Left ventricle myocardium inferior (tissue), 1 donor: ENCODE results near the gene IQCK. TPM values are rescaled to one million over a fixed set of nuclear protein-coding genes. Genes with fewer than 3 reads are reported as not detected.

Source experiments
- DNase-seq: peaks from one replicate; pipeline ENCODE4 v3.0.0-alpha.2; 2020
- H3K27ac ChIP-seq: fragments of 200-600 bp; replicated peaks from 2 replicates; pipeline ENCODE4 v1.8.0; 2021
- H3K27me3 ChIP-seq: fragments of 200-600 bp; 2 replicates; pipeline ENCODE4 v1.8.0; 2021; ENCODE audit warnings: low read depth
- H3K36me3 ChIP-seq: fragments of 200-600 bp; 2 replicates; pipeline ENCODE4 v1.8.0; 2021
- H3K4me1 ChIP-seq: fragments of 200-600 bp; 2 replicates; pipeline ENCODE4 v1.8.0; 2021
- H3K4me3 ChIP-seq: fragments of 200-600 bp; 2 replicates; pipeline ENCODE4 v1.8.0; 2021; ENCODE audit warnings: mild to moderate bottlenecking, moderate library complexity
- H3K9me3 ChIP-seq: fragments of 200-600 bp; replicated peaks from 2 replicates; pipeline ENCODE4 v1.8.0; 2021
- CTCF ChIP-seq: fragments of 200-600 bp; IDR thresholded peaks from 2 replicates; pipeline ENCODE4 v1.8.0; 2021; ENCODE audit warnings: antibody characterized with exemption, mild to moderate bottlenecking, borderline replicate concordance
- intact Hi-C: fragments of 100-400 bp; cut with micrococcal nuclease; formaldehyde crosslinking; loops from one replicate; pipeline ENCODE4 v1.11.0; 2022
- total RNA-seq: library from RNA; stranded (reverse); fragmentation: NEBNext Ultra II Directional; extraction: Animal tissue kit (Norgen Biotek cat#: 25700); gene quantifications from one replicate; pipeline ENCODE4 v1.2.1, GENCODE V29; 2021
- donor health status: DM: no; HTN: yes; CAD: no; lungs with severe emphysema.

Gene IQCK
- total RNA-seq, 1 donor from 2014 or later = 6.0 TPM

- H3K4me3 ChIP-seq = no peak overlapping the region
- H3K27me3 ChIP-seq = no peaks in the 10 kb centered on the region
- peaks cover 53% of the 10 kb centered on the region for H3K36me3 ChIP-seq
- no peaks in the 10 kb centered on the region for H3K9me3 ChIP-seq
- no peak overlapping the region for H3K27ac ChIP-seq
- intact Hi-C loops = no loop called here
- peaks cover 32% of the 10 kb centered on the region for H3K4me1 ChIP-seq
- no peak for DNase-seq
- TF ChIP-seq CTCF = no peak
Measured at GRCh38 chr16:19856120-19856519, 138.0 kb downstream of the IQCK start.

- Histone ChIP-seq H3K4me3 (no peak overlapping the region), H3K27ac (peak overlapping the region; percentile 23), H3K4me1 (peaks cover 39% of the 10 kb centered on the region), H3K36me3 (peaks cover 66% of the 10 kb centered on the region), H3K9me3 (no peaks in the 10 kb centered on the region), H3K27me3 (no peaks in the 10 kb centered on the region)
- no peak for DNase-seq
- no peak for TF ChIP-seq CTCF
- intact Hi-C loops = no loop called here
Measured at GRCh38 chr16:19857593-19858339, 139.7 kb downstream of the IQCK start.

- no peak for TF ChIP-seq CTCF
- Histone ChIP-seq H3K27ac (no peak overlapping the region), H3K4me3 (no peak overlapping the region), H3K4me1 (peaks cover 37% of the 10 kb centered on the region), H3K9me3 (no peaks in the 10 kb centered on the region), H3K36me3 (peaks cover 66% of the 10 kb centered on the region), H3K27me3 (no peaks in the 10 kb centered on the region)
- no peak for DNase-seq
- intact Hi-C loops = no loop called here
Measured at GRCh38 chr16:19858340-19859018, 140.4 kb downstream of the IQCK start.

GRCh38 chr16:19859166-19859565, 141.1 kb downstream of the IQCK start:
- Histone ChIP-seq H3K4me3 (no peak overlapping the region), H3K9me3 (no peaks in the 10 kb centered on the region), H3K27me3 (no peaks in the 10 kb centered on the region), H3K27ac (no peak overlapping the region), H3K4me1 (peaks cover 38% of the 10 kb centered on the region), H3K36me3 (peaks cover 66% of the 10 kb centered on the region)
- TF ChIP-seq CTCF = no peak
- no peak for DNase-seq
- intact Hi-C loops = no loop called here

- H3K27me3 ChIP-seq = no peaks in the 10 kb centered on the region
- H3K36me3 ChIP-seq = peaks cover 66% of the 10 kb centered on the region
- DNase-seq = no peak
- no peak overlapping the region for H3K27ac ChIP-seq
- no peak for TF ChIP-seq CTCF
- no peak overlapping the region for H3K4me3 ChIP-seq
- intact Hi-C loops = no loop called here
- H3K4me1 ChIP-seq = peaks cover 42% of the 10 kb centered on the region
- no peaks in the 10 kb centered on the region for H3K9me3 ChIP-seq
Measured at GRCh38 chr16:19859603-19860002, 141.5 kb downstream of the IQCK start.
